SK-N-DZ (cell line): ENCODE measurements around the gene NHERF2.
A peak's percentile ranks its signal among the peaks of the same experiment; 100 is the strongest.
"Not testable (repeated sequence)": the region's sequence is repeated elsewhere in the genome, so short reads cannot be mapped to it uniquely, and the experiment has no call there.

Experiments
- DNase-seq: peaks from one replicate; pipeline ENCODE4 v3.0.0-alpha.2; 2015; ENCODE audit warnings: low spot score

Gene NHERF2

DNA sequence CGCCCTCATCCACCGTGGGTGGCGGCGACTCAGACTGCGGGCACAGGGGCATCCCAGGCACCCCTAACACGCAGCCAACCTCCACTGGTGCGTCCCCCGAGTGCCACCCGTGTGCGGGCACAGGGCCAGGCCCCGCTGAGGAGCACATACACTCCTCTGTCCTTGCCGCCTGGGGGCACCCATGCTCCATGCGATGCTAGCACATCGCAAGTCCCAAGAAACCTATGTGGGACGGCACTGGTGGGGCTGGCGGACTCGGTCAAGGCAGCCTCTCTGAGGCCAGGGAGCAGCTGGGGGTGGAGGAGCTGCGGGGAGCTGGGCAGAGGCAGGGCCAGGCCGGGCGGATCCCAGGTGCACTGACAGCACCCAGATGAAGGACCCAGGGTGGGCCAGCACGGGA, 21.1 kb upstream of the NHERF2 start:
- no peak for DNase-seq

GRCh38 chr16:2006317-2006716, 20.4 kb upstream of the NHERF2 start:
- no peak for DNase-seq

GRCh38 chr16:2007081-2007836, 19.4 kb upstream of the NHERF2 start:
- no peak for DNase-seq

DNA sequence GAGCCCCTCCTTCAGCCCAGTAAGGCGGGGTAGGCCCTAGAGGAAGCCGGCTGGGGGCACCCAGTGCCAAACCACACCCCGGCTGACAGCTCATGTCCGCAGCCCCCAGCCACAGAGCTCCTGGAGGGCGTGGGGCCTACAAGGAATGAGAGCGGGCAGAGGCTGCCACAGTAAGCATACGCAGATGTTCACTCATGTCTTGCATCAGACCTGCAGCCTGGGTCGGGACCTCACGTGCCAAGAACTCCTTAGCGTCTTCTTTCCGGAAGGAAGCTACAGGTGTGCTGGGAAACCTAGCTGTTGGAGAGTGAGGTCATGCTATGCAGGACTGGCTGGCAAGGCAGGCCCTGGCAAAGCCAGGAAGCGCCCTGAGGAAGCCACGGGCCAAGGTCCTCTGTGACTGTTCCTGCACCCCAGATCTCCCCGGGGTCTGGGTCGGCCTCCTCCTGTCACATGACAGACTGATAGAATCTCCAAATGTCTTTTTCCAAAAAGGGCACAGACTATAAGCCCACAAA, 18.6 kb upstream of the NHERF2 start:
- no peak for DNase-seq

GRCh38 chr16:2008631-2009163, 18.0 kb upstream of the NHERF2 start:
- no peak for DNase-seq

- no peak for DNase-seq
These were observed 17.5 kb upstream of the NHERF2 start for GRCh38 chr16:2009164-2009711.

- peak; percentile 84 for DNase-seq
These were observed 16.8 kb upstream of the NHERF2 start, which contains the start of gene ZNF598 for GRCh38 chr16:2009791-2010510. Gene ZNF598 (minus strand): TSS chr16:2009821.

- not testable (repeated sequence) for DNase-seq
These were observed 15.0 kb upstream of the NHERF2 start for GRCh38 chr16:2011726-2012125.

- no peak for DNase-seq
These were observed 13.2 kb upstream of the NHERF2 start for GRCh38 chr16:2013527-2013926.

DNA sequence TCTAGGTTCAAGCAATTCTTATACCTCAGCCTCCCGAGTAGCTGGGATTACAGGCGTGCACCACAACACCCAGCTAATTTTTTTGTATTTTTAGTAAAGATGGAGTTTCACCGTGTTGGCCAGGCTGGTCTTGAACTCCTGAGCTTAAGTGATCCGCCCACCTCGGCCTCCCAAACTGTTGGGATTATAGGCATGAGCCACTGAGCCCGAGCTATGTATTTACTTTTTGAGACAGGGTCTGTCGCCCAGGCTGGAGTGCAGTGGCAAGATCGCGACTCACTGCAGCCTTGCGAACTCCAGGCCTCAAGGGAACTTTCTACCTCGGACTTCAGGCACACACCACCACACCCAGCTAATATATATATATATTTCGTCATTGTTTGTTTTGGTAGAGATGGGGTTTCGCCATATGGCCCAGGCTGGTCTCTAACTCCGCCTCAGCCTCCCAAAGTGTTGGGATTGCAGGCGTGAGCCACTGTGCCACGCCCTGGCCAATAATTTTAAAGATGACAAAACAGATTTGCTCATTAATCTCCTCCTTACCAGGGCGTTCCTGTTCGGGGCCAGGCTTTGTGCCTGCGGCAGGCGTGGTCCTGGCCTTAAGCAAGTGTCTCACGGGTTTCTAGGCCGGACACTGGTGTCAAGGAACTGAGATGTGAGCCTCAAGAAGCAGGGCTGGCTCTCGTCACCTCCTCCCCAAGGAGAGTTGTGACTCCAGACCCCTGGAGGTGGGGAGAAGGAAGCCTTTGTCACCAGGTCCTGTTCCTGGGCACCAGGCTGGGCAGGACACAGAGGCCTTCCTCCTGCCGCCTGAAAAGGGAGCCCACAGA, 11.4 kb upstream of the NHERF2 start:
- DNase-seq, result no peak

GRCh38 chr16:2015947-2016208, 10.8 kb upstream of the NHERF2 start:
- no peak for DNase-seq

GRCh38 chr16:2016407-2016922, 10.2 kb upstream of the NHERF2 start:
- peak; percentile 85 for DNase-seq

- DNase-seq, result no peak
These were observed 7.2 kb upstream of the NHERF2 start, which contains the start of gene NPW for GRCh38 chr16:2019518-2019920. Gene NPW (plus strand): TSS chr16:2019785.

DNA sequence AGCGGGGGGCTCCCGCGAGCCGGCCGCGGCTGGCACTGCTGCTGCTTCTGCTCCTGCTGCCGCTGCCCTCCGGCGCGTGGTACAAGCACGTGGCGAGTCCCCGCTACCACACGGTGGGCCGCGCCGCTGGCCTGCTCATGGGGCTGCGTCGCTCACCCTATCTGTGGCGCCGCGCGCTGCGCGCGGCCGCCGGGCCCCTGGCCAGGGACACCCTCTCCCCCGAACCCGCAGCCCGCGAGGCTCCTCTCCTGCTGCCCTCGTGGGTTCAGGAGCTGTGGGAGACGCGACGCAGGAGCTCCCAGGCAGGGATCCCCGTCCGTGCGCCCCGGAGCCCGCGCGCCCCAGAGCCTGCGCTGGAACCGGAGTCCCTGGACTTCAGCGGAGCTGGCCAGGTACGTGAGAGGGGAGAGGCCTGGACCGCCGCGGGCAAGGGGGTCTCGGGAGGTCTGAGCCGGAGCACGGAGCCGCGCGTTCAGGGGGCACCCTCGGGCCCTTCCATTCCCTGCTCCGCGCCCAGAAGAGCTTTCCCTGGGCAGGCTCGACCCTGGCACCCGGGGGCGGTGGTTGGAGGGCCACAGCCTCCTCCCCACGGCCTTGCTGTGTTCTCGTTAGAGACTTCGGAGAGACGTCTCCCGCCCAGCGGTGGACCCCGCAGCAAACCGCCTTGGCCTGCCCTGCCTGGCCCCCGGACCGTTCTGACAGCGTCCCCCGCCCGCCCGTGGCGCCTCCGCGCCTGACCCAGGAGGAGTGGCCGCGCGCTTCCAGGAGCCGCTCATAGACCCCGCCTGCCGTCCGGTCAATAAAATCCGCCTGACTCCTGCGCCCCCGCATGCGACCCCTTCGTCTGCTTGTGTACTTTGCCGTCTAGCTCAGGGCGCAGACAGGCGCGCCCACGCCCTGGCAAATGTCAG, 6.5 kb upstream of the NHERF2 start:
- DNase-seq, result no peak

DNA sequence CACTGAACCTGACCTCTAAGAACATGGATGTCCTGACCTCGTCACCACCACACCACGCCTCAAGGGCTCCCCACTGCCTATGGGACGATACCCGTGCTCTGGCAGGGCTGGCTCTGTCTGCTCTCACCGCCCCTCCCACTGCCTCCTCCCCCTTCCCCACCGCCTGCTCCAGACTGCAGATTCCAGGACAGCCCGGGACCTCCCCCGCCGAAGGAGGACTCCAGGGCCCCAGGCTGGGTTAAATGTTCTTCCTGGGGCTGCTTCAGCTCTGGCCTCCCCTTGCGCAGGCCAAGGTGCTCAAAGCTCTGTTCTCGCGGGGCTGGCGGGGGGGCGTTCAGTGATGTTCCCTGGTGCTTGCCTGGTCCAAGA, 4.0 kb upstream of the NHERF2 start:
- peak; percentile 72 for DNase-seq

- peak; percentile 92 for DNase-seq
These were observed 3.3 kb upstream of the NHERF2 start for GRCh38 chr16:2023092-2024031.

DNA sequence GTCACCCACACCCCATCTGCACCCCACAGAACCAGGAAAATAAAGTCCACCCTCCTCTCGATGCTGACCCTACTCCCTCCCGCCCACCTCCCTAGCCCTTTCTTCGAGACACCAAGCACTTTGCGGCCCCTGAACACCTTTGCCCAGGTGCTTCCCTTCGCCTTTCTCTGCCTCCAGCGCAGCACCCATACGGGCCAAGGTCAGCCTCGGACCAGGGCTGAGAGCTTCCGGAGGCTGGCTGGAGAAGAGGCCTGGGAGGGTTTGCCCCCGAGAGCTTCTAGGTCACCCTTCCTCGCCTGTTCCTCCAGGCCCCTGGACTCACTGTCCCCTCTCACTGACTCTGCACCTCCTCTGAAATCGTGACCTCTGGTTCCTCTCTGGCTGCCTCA, 2.7 kb upstream of the NHERF2 start:
- DNase-seq, result no peak

DNA sequence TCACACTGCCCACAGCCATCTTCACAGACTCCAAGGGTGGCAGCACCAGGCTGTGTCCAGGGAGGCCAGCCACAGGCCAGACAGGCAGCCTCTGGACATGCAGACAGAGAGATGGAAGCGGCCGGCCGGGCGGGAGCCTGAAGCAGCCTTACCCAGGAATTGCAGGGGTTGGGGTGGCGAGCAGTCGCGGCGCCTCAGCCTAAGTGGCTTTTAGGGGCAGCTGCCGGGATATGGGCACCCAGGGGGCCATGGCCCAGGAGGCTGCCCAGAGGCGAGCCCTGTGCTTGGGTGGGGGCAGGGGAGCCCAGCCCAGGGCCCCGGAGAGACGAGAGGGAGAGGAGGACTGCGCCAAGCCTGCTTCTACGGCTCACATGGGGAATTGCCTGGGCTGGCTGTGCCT, 1.5 kb upstream of the NHERF2 start:
- DNase-seq, result no peak

DNA sequence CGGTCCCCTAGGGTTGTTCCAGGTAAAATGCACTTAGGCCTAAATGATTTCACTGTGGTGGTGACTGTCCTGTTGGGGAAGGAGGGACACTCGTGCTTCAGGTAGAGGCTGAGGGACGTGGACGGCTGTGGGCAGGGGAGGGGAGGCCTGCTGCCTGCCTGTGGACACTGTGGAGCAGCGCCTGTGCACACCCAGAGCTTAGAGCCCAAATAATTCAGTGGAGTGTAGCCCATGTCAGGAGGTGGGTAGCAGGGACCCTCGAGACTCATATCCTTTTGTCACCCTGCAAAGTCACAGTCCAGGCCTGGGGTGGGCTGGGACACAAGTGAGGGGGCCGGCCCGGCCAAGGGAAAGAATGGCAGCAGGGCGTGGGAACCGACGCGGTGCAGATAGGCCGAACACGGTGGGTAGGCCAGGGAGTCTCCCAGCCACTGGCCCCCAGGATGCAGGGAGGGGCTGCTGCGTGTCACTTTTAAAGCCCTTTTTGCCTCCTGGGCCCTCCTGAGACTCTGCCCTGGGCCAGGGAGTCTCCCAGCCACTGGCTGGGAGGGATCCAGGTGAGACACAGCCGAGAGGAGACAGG, 733 bp upstream of the NHERF2 start:
- no peak for DNase-seq
